ENCODE results near the gene KLRD1. TPM values are rescaled to one million over a fixed set of nuclear protein-coding genes. Genes with fewer than 3 reads are reported as not detected.

Gene KLRD1
- total and polyA plus RNA-seq, 7 donors = 0.03 to 1.1 (median 0.30) TPM

DNA sequence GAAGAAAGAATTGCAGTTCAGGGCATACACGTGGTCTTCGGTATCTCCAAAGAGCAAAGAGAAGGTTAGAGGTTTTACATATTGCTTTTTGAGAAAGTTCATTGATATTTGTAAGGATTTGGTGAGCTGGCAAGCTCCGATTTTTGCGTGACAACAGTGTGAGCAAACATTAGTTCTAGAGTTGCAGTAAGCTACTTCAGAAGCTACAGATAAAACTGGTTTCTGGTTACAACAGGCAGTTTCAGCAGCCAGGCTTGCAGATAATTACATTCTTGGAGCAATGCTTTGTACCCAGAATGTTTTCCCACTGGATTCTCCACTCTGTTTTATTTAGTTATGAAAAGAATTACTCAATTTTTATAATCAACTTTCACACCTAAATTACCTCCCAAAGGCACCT lies 54.0 kb downstream of the KLRD1 start:
- no peaks in the 10 kb centered on the region for H3K27me3 ChIP-seq (ENCODE audit: insufficient read depth in 3 of 3, low read length in 2 of 3)

DNA sequence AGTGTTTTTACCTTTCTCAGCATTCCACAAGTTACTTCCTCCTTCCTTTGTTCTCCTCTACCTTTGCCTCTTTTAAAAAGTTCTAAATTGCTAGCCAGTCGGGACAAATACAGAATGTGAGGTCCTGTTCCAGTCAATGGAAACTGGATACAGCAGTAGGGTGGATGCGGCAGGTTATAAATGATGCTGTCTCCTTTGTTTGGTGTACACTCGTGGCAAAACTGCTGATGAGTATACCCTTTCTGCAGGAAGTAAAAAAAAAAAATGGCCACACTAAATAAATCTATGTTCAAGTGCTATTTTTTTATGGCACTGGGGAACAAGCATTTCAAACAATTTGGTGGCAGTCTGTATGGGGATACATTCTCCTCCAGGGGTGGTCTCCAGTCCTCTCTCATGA lies 54.7 kb downstream of the KLRD1 start:
- peaks cover 23% of the 10 kb centered on the region for H3K4me1 ChIP-seq
- intact Hi-C loops (cut with DNase I) = loop anchor here in 1 of 2 donors (10.0 kb wide), 2 partner anchors 138 to 1668 kb away; partner anchors contain the start of gene RIMKLB
- no peaks in the 10 kb centered on the region for H3K36me3 ChIP-seq (ENCODE audit: insufficient read depth in 1 of 2, low read depth in 1 of 2)
- H3K9me3 ChIP-seq = no peaks in the 10 kb centered on the region
- DNase-seq (no peak), ATAC-seq (no peak)
- peak overlapping the region; percentile 87 for H3K27ac ChIP-seq
- no peaks in the 10 kb centered on the region for H3K27me3 ChIP-seq (ENCODE audit: insufficient read depth in 3 of 3, low read length in 2 of 3)
- TF ChIP-seq, protein P1, sequence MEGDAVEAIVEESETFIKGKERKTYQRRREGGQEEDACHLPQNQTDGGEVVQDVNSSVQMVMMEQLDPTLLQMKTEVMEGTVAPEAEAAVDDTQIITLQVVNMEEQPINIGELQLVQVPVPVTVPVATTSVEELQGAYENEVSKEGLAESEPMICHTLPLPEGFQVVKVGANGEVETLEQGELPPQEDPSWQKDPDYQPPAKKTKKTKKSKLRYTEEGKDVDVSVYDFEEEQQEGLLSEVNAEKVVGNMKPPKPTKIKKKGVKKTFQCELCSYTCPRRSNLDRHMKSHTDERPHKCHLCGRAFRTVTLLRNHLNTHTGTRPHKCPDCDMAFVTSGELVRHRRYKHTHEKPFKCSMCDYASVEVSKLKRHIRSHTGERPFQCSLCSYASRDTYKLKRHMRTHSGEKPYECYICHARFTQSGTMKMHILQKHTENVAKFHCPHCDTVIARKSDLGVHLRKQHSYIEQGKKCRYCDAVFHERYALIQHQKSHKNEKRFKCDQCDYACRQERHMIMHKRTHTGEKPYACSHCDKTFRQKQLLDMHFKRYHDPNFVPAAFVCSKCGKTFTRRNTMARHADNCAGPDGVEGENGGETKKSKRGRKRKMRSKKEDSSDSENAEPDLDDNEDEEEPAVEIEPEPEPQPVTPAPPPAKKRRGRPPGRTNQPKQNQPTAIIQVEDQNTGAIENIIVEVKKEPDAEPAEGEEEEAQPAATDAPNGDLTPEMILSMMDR (IDR thresholded peaks at IDR 0.05) = no peak
- WGBS, 3 donors = 53 to 61% (median 56%) methylated on average over 3 of the region's 3 CpGs
- no peak overlapping the region for H3K4me3 ChIP-seq

More for the DNA sequence above, 54.0 kb downstream of the KLRD1 start:
- ATAC-seq (no peak), DNase-seq (no peak)
- H3K4me3 ChIP-seq = peak overlapping the region; percentile 38
- WGBS, 3 donors = 33 to 53% (median 38%) methylated on average over 4 of the region's 4 CpGs
- no peaks in the 10 kb centered on the region for H3K9me3 ChIP-seq
- H3K36me3 ChIP-seq (ENCODE audit: insufficient read depth in 1 of 2, low read depth in 1 of 2) = no peaks in the 10 kb centered on the region
- TF ChIP-seq, protein P1 (IDR thresholded peaks at IDR 0.05) = no peak
- intact Hi-C loops (cut with DNase I) = loop anchor here in 1 of 2 donors (10.0 kb wide), 2 partner anchors 137 to 1667 kb away; partner anchors contain the start of gene RIMKLB
- H3K27ac ChIP-seq = no peak overlapping the region
- H3K4me1 ChIP-seq = peaks cover 18% of the 10 kb centered on the region

DNA sequence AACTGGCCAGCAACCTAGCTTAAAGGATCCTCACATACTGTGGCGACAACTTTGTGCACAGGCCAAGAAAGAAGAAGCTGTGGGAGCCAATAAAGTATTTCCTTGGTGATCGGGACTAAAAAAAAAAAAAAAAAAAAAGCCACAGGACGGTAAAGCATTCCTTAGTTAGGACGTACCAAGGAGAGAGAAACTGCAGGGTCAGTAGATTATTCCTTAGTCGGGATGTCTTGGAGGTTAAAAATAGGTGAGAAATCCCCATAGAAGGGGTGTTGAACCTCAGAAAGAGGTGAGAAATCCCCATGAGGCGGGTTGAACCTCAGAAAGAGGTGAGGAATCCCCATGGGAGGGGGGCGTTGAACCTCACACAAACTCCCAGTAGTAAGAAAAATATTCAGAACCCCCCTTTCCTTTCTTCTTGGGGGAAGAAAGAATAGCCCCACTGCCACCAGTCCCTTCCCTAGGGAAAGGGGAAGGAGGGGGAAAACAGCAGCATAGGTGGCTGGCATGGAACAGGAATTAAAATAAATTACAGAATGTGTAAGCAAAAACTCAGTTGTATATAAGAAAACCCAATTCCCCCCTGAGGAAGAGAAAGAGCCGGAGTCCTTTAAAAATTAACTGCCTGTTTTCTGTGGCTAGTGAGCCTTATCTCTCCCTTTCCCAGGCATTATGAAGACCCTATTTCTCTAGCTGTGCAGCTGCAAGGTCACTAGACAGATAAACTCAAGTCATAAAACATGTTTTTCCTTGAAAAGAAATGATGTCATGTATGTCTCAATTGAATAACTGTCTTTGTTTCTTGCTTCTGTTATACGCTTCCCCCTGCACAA lies 55.4 kb downstream of the KLRD1 start:
- H3K27ac ChIP-seq = peak overlapping the region; percentile 87
- no peak for DNase-seq
- TF ChIP-seq, protein P1 (IDR thresholded peaks at IDR 0.05) = no peak
- 46 to 70% (median 50%) methylated on average over 9 of the region's 9 CpGs for WGBS, 3 donors
- no peaks in the 10 kb centered on the region for H3K36me3 ChIP-seq (ENCODE audit: insufficient read depth in 1 of 2, low read depth in 1 of 2)
- peaks cover 23% of the 10 kb centered on the region for H3K4me1 ChIP-seq
- no peak for ATAC-seq
- H3K4me3 ChIP-seq = peak overlapping the region; percentile 78
- H3K27me3 ChIP-seq (ENCODE audit: insufficient read depth in 3 of 3, low read length in 2 of 3) = no peaks in the 10 kb centered on the region
- intact Hi-C loops (cut with DNase I) = loop anchor here in 1 of 2 donors (10.0 kb wide), 2 partner anchors 138 to 1668 kb away; partner anchors contain the start of gene RIMKLB
- no peaks in the 10 kb centered on the region for H3K9me3 ChIP-seq

DNA sequence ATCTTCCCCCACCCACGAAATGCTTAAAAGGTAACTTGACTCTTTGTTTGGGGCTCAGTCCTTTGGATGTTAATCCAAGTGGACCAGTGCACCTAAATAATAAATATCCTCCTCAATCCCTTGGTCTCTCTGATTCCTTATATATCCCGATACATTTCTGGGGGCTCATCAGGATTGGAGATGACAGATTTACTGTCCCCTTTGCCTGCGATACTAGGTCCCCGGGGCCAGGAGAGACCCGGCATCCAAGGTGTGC lies 55.9 kb downstream of the KLRD1 start:
- TF ChIP-seq, protein P1 (IDR thresholded peaks at IDR 0.05) = no peak
- intact Hi-C loops (cut with DNase I) = loop anchor here in 1 of 2 donors (10.0 kb wide), 2 partner anchors 139 to 1669 kb away; partner anchors contain the start of gene RIMKLB
- no peaks in the 10 kb centered on the region for H3K36me3 ChIP-seq (ENCODE audit: insufficient read depth in 1 of 2, low read depth in 1 of 2)
- no peaks in the 10 kb centered on the region for H3K27me3 ChIP-seq (ENCODE audit: insufficient read depth in 3 of 3, low read length in 2 of 3)
- H3K4me3 ChIP-seq = peak overlapping the region; percentile 78
- H3K27ac ChIP-seq = peak overlapping the region; percentile 87
- peaks cover 23% of the 10 kb centered on the region for H3K4me1 ChIP-seq
- no peaks in the 10 kb centered on the region for H3K9me3 ChIP-seq
- DNase-seq (no peak), ATAC-seq (no peak)
- WGBS, 3 donors = 29 to 50% (median 39%) methylated on average over 5 of the region's 5 CpGs

All from psoas muscle (tissue), 8 donors.